Measurements from ENCODE around the gene AKT1. TPM values are rescaled to one million over a fixed set of nuclear protein-coding genes. Genes with fewer than 3 reads are reported as not detected.

Gene AKT1
- total RNA-seq, 2 donors from 2014 or later = 158 to 162 TPM

- Histone ChIP-seq H3K4me1 (ENCODE audit: control insufficient read depth in 1 of 2, low read depth in 2 of 2) (peaks cover 29 to 48% of the 10 kb centered on the region in 2 donors), H3K36me3 (peaks cover under 1% of the 10 kb centered on the region), H3K27me3 (replicated peaks; ENCODE audit: insufficient read depth) (no peaks in the 10 kb centered on the region), H3K27ac (peak overlapping the region; percentile 88), H3K9me3 (no peaks in the 10 kb centered on the region), H3K4me3 (peak overlapping the region; percentile 76)
- no peak for DNase-seq (ENCODE audit: low spot score)
- TF ChIP-seq, protein P1, sequence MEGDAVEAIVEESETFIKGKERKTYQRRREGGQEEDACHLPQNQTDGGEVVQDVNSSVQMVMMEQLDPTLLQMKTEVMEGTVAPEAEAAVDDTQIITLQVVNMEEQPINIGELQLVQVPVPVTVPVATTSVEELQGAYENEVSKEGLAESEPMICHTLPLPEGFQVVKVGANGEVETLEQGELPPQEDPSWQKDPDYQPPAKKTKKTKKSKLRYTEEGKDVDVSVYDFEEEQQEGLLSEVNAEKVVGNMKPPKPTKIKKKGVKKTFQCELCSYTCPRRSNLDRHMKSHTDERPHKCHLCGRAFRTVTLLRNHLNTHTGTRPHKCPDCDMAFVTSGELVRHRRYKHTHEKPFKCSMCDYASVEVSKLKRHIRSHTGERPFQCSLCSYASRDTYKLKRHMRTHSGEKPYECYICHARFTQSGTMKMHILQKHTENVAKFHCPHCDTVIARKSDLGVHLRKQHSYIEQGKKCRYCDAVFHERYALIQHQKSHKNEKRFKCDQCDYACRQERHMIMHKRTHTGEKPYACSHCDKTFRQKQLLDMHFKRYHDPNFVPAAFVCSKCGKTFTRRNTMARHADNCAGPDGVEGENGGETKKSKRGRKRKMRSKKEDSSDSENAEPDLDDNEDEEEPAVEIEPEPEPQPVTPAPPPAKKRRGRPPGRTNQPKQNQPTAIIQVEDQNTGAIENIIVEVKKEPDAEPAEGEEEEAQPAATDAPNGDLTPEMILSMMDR (IDR thresholded peaks at IDR 0.05) = no peak
- ATAC-seq (ENCODE audit: insufficient number of reproducible peaks, low FRiP score, low read depth) = no peak
Observed at GRCh38 chr14:104795781-104796686, 486 bp upstream of the AKT1 start.

GRCh38 chr14:104794631-104794992, 936 bp downstream of the AKT1 start:
- peak overlapping the region in 1 of 2 donors; percentile 47 for H3K27ac ChIP-seq
- H3K4me1 ChIP-seq (ENCODE audit: control insufficient read depth in 1 of 2, low read depth in 2 of 2) = peaks cover 28 to 49% of the 10 kb centered on the region in 2 donors

DNA sequence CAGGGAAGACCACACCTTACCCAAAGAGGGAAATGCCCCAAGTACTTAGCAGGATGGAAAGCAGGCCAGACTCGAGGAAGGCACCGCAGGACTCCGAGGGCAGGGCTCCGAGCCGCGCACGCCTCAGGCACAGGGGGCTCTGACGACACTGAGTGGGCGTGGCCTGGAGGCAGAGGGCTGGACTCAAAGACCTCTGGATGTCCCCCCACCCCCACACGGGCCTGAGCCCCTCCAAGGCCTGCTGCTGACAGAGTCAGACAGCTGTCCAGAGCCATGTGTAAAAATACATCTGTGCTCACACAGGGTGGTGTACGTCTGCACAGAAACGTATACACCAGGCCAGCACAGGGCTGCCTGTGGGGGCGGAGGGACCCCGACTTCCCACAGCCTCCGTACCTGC, 1.4 kb downstream of the AKT1 start:
- H3K27ac ChIP-seq = peak overlapping the region in 1 of 2 donors; percentile 3
- H3K4me3 ChIP-seq = peak overlapping the region; percentile 90
- no peaks in the 10 kb centered on the region for H3K27me3 ChIP-seq (replicated peaks; ENCODE audit: insufficient read depth)
- DNase-seq (ENCODE audit: low spot score) (no peak), ATAC-seq (ENCODE audit: insufficient number of reproducible peaks, low FRiP score, low read depth) (no peak)
- H3K36me3 ChIP-seq = peaks cover 6% of the 10 kb centered on the region
- TF ChIP-seq, protein P1 (IDR thresholded peaks at IDR 0.05) = no peak
- no peaks in the 10 kb centered on the region for H3K9me3 ChIP-seq
- H3K4me1 ChIP-seq (ENCODE audit: control insufficient read depth in 1 of 2, low read depth in 2 of 2) = peaks cover 27 to 53% of the 10 kb centered on the region in 2 donors

More at GRCh38 chr14:104794631-104794992, 936 bp downstream of the AKT1 start:
- peaks cover 6% of the 10 kb centered on the region for H3K36me3 ChIP-seq
- H3K4me3 ChIP-seq = peak overlapping the region; percentile 90
- no peak for DNase-seq (ENCODE audit: low spot score)
- no peaks in the 10 kb centered on the region for H3K27me3 ChIP-seq (replicated peaks; ENCODE audit: insufficient read depth)
- TF ChIP-seq, protein P1 (IDR thresholded peaks at IDR 0.05) = no peak
- no peaks in the 10 kb centered on the region for H3K9me3 ChIP-seq
- no peak for ATAC-seq (ENCODE audit: insufficient number of reproducible peaks, low FRiP score, low read depth)

DNA sequence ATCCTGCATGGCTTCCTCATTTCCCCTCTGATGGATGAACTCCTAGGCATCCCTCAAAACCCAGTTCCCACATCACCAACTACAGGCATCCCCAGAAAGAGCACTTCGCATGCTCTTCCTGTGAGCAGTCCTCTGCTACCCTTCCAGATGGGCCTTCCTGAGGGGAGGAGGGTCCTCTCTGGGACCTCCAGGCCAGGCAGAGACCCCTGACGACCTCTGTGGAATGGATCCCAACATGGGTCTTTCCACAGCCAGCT, 1.9 kb downstream of the AKT1 start:
- peaks cover 6% of the 10 kb centered on the region for H3K36me3 ChIP-seq
- peak overlapping the region in 1 of 2 donors; percentile 3 for H3K27ac ChIP-seq
- H3K9me3 ChIP-seq = no peaks in the 10 kb centered on the region
- ATAC-seq (ENCODE audit: insufficient number of reproducible peaks, low FRiP score, low read depth) (no peak), DNase-seq (ENCODE audit: low spot score) (no peak)
- H3K4me1 ChIP-seq (ENCODE audit: control insufficient read depth in 1 of 2, low read depth in 2 of 2) = peaks cover 28 to 57% of the 10 kb centered on the region in 2 donors
- H3K27me3 ChIP-seq (replicated peaks; ENCODE audit: insufficient read depth) = no peaks in the 10 kb centered on the region
- TF ChIP-seq, protein P1 (IDR thresholded peaks at IDR 0.05) = no peak
- H3K4me3 ChIP-seq = peak overlapping the region; percentile 90

- H3K4me1 ChIP-seq (ENCODE audit: control insufficient read depth in 1 of 2, low read depth in 2 of 2) = peaks cover 32 to 61% of the 10 kb centered on the region in 2 donors
- H3K27ac ChIP-seq = peak overlapping the region; percentile 37 to 54
- TF ChIP-seq, protein P1 (IDR thresholded peaks at IDR 0.05) = no peak
- no peaks in the 10 kb centered on the region for H3K9me3 ChIP-seq
- peak overlapping the region; percentile 90 for H3K4me3 ChIP-seq
- ATAC-seq (ENCODE audit: insufficient number of reproducible peaks, low FRiP score, low read depth) (no peak), DNase-seq (ENCODE audit: low spot score) (no peak)
- no peaks in the 10 kb centered on the region for H3K27me3 ChIP-seq (replicated peaks; ENCODE audit: insufficient read depth)
- peaks cover 11% of the 10 kb centered on the region for H3K36me3 ChIP-seq
Observed at GRCh38 chr14:104792945-104793702, 2.4 kb downstream of the AKT1 start.
